Hematopoietic multipotent progenitor cell treated with erythropoietin and hydrocortisone succinate and interleukin-3 and kit ligand, for 17 days (in vitro differentiated cells): ENCODE measurements around the gene FOXP4.

Source experiments
- DNase-seq: peaks from one replicate; pipeline ENCODE4 v3.0.0-alpha.2; 2015; ENCODE audit warnings: low spot score

The FOXP4 gene

GRCh38 chr6:41630069-41630468 is 83.9 kb downstream of the FOXP4 start:
- no peak for DNase-seq

GRCh38 chr6:41630946-41631345 is 84.8 kb downstream of the FOXP4 start:
- DNase-seq, result no peak

- no peak for DNase-seq
These were observed 87.0 kb downstream of the FOXP4 start for GRCh38 chr6:41633056-41633634.

- no peak for DNase-seq
These were observed 88.5 kb downstream of the FOXP4 start for GRCh38 chr6:41634657-41635056.

- no peak for DNase-seq
These were observed 89.2 kb downstream of the FOXP4 start for GRCh38 chr6:41635365-41635764.

- DNase-seq, result no peak
These were observed 90.6 kb downstream of the FOXP4 start for GRCh38 chr6:41636833-41637193.

- no peak for DNase-seq
These were observed 91.2 kb downstream of the FOXP4 start for GRCh38 chr6:41637194-41638001.

- no peak for DNase-seq
These were observed 92.1 kb downstream of the FOXP4 start, which contains the start of gene MDFI for GRCh38 chr6:41638002-41638934. MDFI (plus strand) TSS chr6:41638468; CDS start chr6:41638750, 282 bp downstream.

GRCh38 chr6:41638935-41639808 is 93.0 kb downstream of the FOXP4 start:
- no peak for DNase-seq

GRCh38 chr6:41639809-41640371 is 93.7 kb downstream of the FOXP4 start:
- DNase-seq, result no peak

GRCh38 chr6:41640426-41640825 is 94.2 kb downstream of the FOXP4 start:
- no peak for DNase-seq

GRCh38 chr6:41641352-41641925 is 95.3 kb downstream of the FOXP4 start:
- DNase-seq, result no peak

GRCh38 chr6:41642090-41642959 is 96.1 kb downstream of the FOXP4 start:
- no peak for DNase-seq

GRCh38 chr6:41642960-41643898 is 97.0 kb downstream of the FOXP4 start:
- DNase-seq, result no peak

GRCh38 chr6:41643899-41644269 is 97.7 kb downstream of the FOXP4 start:
- DNase-seq, result no peak

- no peak for DNase-seq
These were observed 98.2 kb downstream of the FOXP4 start for GRCh38 chr6:41644297-41644879.

GRCh38 chr6:41645007-41645618 is 98.9 kb downstream of the FOXP4 start:
- no peak for DNase-seq
